Keratinocyte (primary cell): ENCODE data around the gene KCNF1. TPM values are rescaled to one million over a fixed set of nuclear protein-coding genes. Genes with fewer than 3 reads are reported as not detected.

Experiments used
- DNase-seq: peaks from one replicate; pipeline ENCODE4 v3.0.0-alpha.2; 2011; ENCODE audit warnings: low read depth, missing footprints, low spot score
- FAIRE-seq: peaks from 2 replicates; lab custom pipeline; 2011; peaks lifted over from hg19 to GRCh38; lab: Jason Lieb, UNC
- H2AFZ ChIP-seq: 2 replicates; pipeline ENCODE4 v1.6.0; 2012; ENCODE audit warnings: low read length, control low read depth, inconsistent platforms; ENCODE audit not compliant: control insufficient read depth
- H3K27ac ChIP-seq: 2 replicates; pipeline ENCODE4 v1.5.1; 2011; ENCODE audit warnings: low read length; ENCODE audit not compliant: control insufficient read depth, insufficient read depth
- H3K27me3 ChIP-seq: 3 replicates; pipeline ENCODE4 v1.6.0; 2011; ENCODE audit warnings: low read length; ENCODE audit not compliant: control insufficient read depth, insufficient read depth; ENCODE audit errors: extremely low read depth
- H3K36me3 ChIP-seq, 2 experiments: 2 replicates in 1 of 2; 3 replicates in 1 of 2; pipeline ENCODE4 v1.5.1; 2011; ENCODE audit warnings: low read length in 2 of 2, mild to moderate bottlenecking in 1 of 2; ENCODE audit not compliant: control insufficient read depth in 2 of 2, insufficient read depth in 2 of 2; ENCODE audit errors: extremely low read depth in 1 of 2
- H3K4me1 ChIP-seq: 3 replicates; pipeline ENCODE4 v1.5.1; 2011; ENCODE audit warnings: low read length; ENCODE audit not compliant: control insufficient read depth, insufficient read depth; ENCODE audit errors: extremely low read depth
- H3K4me2 ChIP-seq: 3 replicates; pipeline ENCODE4 v1.6.0; 2011; ENCODE audit warnings: low read depth, low read length; ENCODE audit not compliant: control insufficient read depth, insufficient read depth; ENCODE audit errors: extremely low read depth
- H3K4me3 ChIP-seq, 3 experiments: fragments of 200-600 bp in 1 of 3; sonication (generic) in 1 of 3; 2 replicates in 2 of 3; 3 replicates in 1 of 3; pipeline ENCODE4 v1.5.1; 2011 to 2016; ENCODE audit warnings: low read length in 3 of 3, mild to moderate bottlenecking in 3 of 3, control low read depth in 2 of 3, inconsistent platforms in 1 of 3, low read depth in 1 of 3, mixed read lengths in 1 of 3, mixed run types in 1 of 3, moderate library complexity in 1 of 3; ENCODE audit not compliant: control insufficient read depth in 2 of 3, insufficient read depth in 2 of 3; ENCODE audit errors: extremely low read depth in 1 of 3
- H3K79me2 ChIP-seq: 2 replicates; pipeline ENCODE4 v1.6.0; 2012; ENCODE audit warnings: low read length; ENCODE audit not compliant: control insufficient read depth, insufficient read depth
- H3K9ac ChIP-seq: 3 replicates; pipeline ENCODE4 v1.6.0; 2011; ENCODE audit warnings: low read length; ENCODE audit not compliant: control insufficient read depth, insufficient read depth; ENCODE audit errors: extremely low read depth
- H3K9me1 ChIP-seq: 3 replicates; pipeline ENCODE4 v1.6.0; 2011; ENCODE audit warnings: low read length; ENCODE audit not compliant: control insufficient read depth, insufficient read depth; ENCODE audit errors: extremely low read depth
- H3K9me3 ChIP-seq: 2 replicates; pipeline ENCODE4 v1.5.1; 2012; ENCODE audit warnings: low read depth, low read length; ENCODE audit not compliant: control insufficient read depth
- H4K20me1 ChIP-seq: 3 replicates; pipeline ENCODE4 v1.6.0; 2011; ENCODE audit warnings: low read length; ENCODE audit not compliant: control insufficient read depth, insufficient read depth; ENCODE audit errors: extremely low read depth
- CTCF ChIP-seq, 3 experiments: IDR thresholded peaks in 1 of 3; conservative IDR thresholded peaks in 1 of 3; optimal IDR thresholded peaks in 1 of 3; 2 replicates in 2 of 3; 3 replicates in 1 of 3; pipeline versions ENCODE3 to v1.5.1; 2011; ENCODE audit warnings: low read length in 3 of 3, mild to moderate bottlenecking in 3 of 3, moderate library complexity in 2 of 3, control low read depth in 1 of 3, inconsistent platforms in 1 of 3; ENCODE audit not compliant: insufficient read depth in 2 of 3; ENCODE audit errors: extremely low read depth in 1 of 3
- EZH2 ChIP-seq: IDR thresholded peaks from one replicate; pipeline ENCODE4 v1.6.1; 2012; ENCODE audit warnings: inconsistent platforms, mild to moderate bottlenecking, low read length, moderate library complexity
- dilution Hi-C: fragments of 300-500 bp; cut with MboI; formaldehyde crosslinking; loops from one replicate; pipeline ENCODE4 v1.7.0; 2020; ENCODE audit warnings: low sequenced_read_pairs; ENCODE audit not compliant: extremely low pct_ligation_motif_present
- polyA plus RNA-seq, 5 experiments: library from polyadenylated mRNA; depleted of rRNA in 3 of 5; stranded (reverse) in 3 of 5; stranded (forward) in 1 of 5; unstranded in 1 of 5; fragments of >200 nt; gene quantifications; 1 replicate in 1 of 5; 2 replicates in 3 of 5; 3 replicates in 1 of 5; pipeline versions ENCODE4 v1.2.1 to v1.2.3, GENCODE V29; 2011 to 2012; ENCODE audit warnings: missing spikeins in 2 of 5, low read depth in 1 of 5, low replicate concordance in 1 of 5

The KCNF1 gene
- polyA plus RNA-seq, 1 donor (not counting 4 experiments of a cell fraction or from before 2014, with no cell fraction given), result 0.05 TPM

GRCh38 chr2:10946394-10946793 is 34.7 kb downstream of the KCNF1 start:
- no peaks in the 10 kb centered on the region for H4K20me1 ChIP-seq
- H3K4me3 ChIP-seq, result no peak overlapping the region
- no peak overlapping the region for H3K27ac ChIP-seq
- DNase-seq (no peak), FAIRE-seq (no peak)
- TF ChIP-seq CTCF (optimal IDR thresholded peaks at IDR 0.05 in 1 of 3, IDR thresholded peaks at IDR 0.05 in 1 of 3, conservative IDR thresholded peaks at IDR 0.05 in 1 of 3; ENCODE audit: extremely low read depth in 1 of 3, insufficient read depth in 2 of 3, low read length in 3 of 3) (no peak), EZH2 (no peak)
- H3K27me3 ChIP-seq, result peaks cover 5% of the 10 kb centered on the region
- no peaks in the 10 kb centered on the region for H3K36me3 ChIP-seq
- H2AFZ ChIP-seq, result no peak overlapping the region
- H3K79me2 ChIP-seq, result no peaks in the 10 kb centered on the region
- H3K9ac ChIP-seq, result no peak overlapping the region
- no peaks in the 10 kb centered on the region for H3K9me1 ChIP-seq
- no peaks in the 10 kb centered on the region for H3K9me3 ChIP-seq
- H3K4me1 ChIP-seq, result peaks cover 6% of the 10 kb centered on the region
- no peak overlapping the region for H3K4me2 ChIP-seq
- dilution Hi-C loops, result no loop called here

- Histone ChIP-seq H3K4me2 (peak overlapping the region; percentile 27), H3K9me3 (no peaks in the 10 kb centered on the region), H3K36me3 (no peaks in the 10 kb centered on the region), H3K79me2 (no peaks in the 10 kb centered on the region), H4K20me1 (no peaks in the 10 kb centered on the region), H3K9ac (no peak overlapping the region), H3K9me1 (no peaks in the 10 kb centered on the region), H3K4me1 (peaks cover 6% of the 10 kb centered on the region), H3K4me3 (no peak overlapping the region), H3K27me3 (peaks cover 5% of the 10 kb centered on the region), H3K27ac (no peak overlapping the region), H2AFZ (no peak overlapping the region)
- TF ChIP-seq CTCF (optimal IDR thresholded peaks at IDR 0.05 in 1 of 3, IDR thresholded peaks at IDR 0.05 in 1 of 3, conservative IDR thresholded peaks at IDR 0.05 in 1 of 3; ENCODE audit: extremely low read depth in 1 of 3, insufficient read depth in 2 of 3, low read length in 3 of 3) (no peak), EZH2 (no peak)
- FAIRE-seq (no peak), DNase-seq (peak; percentile 50)
- dilution Hi-C loops, result no loop called here
Measured at GRCh38 chr2:10947005-10947440, 35.3 kb downstream of the KCNF1 start.
